ENCODE data around the gene DIS3L2.

The DIS3L2 gene

DNA sequence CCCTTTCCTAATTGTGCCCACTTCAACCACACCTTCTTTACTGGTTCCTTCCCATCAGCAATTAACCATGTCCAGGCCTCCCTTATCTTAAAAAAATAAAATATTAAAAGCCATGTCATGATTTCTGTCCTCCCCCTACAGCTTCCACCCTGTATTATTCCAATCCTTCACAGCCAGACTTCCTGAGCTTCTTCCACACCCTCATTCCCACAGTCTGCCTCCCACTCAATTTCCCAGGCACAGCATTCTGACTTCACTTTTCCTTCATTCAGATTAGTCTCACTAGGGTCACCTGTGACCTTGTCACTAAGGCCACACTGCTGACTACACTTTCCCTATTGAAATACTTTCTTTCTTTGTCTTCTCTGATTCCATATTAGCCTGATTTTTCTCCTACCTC is 159.4 kb downstream of the DIS3L2 start:
- Histone ChIP-seq H3K27ac (ENCODE audit: low read depth, low read length, poor library complexity, severe bottlenecking) (no peak overlapping the region), H3F3A (ENCODE audit: insufficient read depth, low read length) (no peaks in the 10 kb centered on the region), H2AFZ (ENCODE audit: low read length) (no peak overlapping the region), H3K4me1 (ENCODE audit: insufficient read depth, low read length, severe bottlenecking) (peaks cover 9% of the 10 kb centered on the region), H4K20me1 (ENCODE audit: insufficient read depth, low read length) (no peaks in the 10 kb centered on the region), H3K9me2 (ENCODE audit: low read depth, low read length) (no peaks in the 10 kb centered on the region), H3K9me3 (ENCODE audit: low read length) (no peaks in the 10 kb centered on the region), H3K9ac (ENCODE audit: low read length) (no peak overlapping the region), H3K36me3 (ENCODE audit: insufficient read depth, low read length) (no peaks in the 10 kb centered on the region), H3K4me3 (ENCODE audit: low read depth, low read length, poor library complexity, severe bottlenecking) (no peak overlapping the region), H3K79me2 (ENCODE audit: insufficient read depth, low read length) (no peaks in the 10 kb centered on the region), H3K4me2 (ENCODE audit: low read length) (no peak overlapping the region), H3K27me3 (ENCODE audit: insufficient read depth, low read length) (no peaks in the 10 kb centered on the region)
- TF ChIP-seq, protein P1, sequence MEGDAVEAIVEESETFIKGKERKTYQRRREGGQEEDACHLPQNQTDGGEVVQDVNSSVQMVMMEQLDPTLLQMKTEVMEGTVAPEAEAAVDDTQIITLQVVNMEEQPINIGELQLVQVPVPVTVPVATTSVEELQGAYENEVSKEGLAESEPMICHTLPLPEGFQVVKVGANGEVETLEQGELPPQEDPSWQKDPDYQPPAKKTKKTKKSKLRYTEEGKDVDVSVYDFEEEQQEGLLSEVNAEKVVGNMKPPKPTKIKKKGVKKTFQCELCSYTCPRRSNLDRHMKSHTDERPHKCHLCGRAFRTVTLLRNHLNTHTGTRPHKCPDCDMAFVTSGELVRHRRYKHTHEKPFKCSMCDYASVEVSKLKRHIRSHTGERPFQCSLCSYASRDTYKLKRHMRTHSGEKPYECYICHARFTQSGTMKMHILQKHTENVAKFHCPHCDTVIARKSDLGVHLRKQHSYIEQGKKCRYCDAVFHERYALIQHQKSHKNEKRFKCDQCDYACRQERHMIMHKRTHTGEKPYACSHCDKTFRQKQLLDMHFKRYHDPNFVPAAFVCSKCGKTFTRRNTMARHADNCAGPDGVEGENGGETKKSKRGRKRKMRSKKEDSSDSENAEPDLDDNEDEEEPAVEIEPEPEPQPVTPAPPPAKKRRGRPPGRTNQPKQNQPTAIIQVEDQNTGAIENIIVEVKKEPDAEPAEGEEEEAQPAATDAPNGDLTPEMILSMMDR (IDR thresholded peaks at IDR 0.05; ENCODE audit: low read length) = no peak
- TF ChIP-seq EZH2 (IDR thresholded peaks at IDR 0.05; ENCODE audit: borderline replicate concordance, low read length) = no peak

DNA sequence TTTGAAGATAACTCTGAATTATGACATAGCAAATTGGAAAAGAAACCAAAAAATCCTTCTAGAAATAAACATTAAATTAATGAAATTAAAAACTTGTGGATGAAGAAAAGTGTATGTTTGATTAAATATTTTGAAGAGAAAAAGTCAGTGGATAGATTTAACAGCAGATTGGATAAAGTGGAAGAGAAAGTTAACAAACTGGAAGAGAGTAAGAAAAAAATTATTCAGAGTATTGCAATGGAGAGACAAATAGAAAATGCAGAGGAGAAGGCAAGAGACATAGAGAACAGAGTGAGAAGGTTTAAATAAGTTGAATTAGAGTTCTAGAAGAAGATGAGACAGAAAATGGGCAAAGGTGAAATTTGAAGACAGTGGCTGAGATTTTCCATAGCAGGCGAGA is 162.8 kb downstream of the DIS3L2 start:
- Histone ChIP-seq H3K9ac (ENCODE audit: low read length) (no peak overlapping the region), H4K20me1 (ENCODE audit: insufficient read depth, low read length) (no peaks in the 10 kb centered on the region), H3K36me3 (ENCODE audit: insufficient read depth, low read length) (no peaks in the 10 kb centered on the region), H3K4me1 (ENCODE audit: insufficient read depth, low read length, severe bottlenecking) (no peaks in the 10 kb centered on the region), H3K27me3 (ENCODE audit: insufficient read depth, low read length) (no peaks in the 10 kb centered on the region), H3K4me3 (ENCODE audit: low read depth, low read length, poor library complexity, severe bottlenecking) (no peak overlapping the region), H2AFZ (ENCODE audit: low read length) (no peak overlapping the region), H3K9me3 (ENCODE audit: low read length) (no peaks in the 10 kb centered on the region), H3F3A (ENCODE audit: insufficient read depth, low read length) (no peaks in the 10 kb centered on the region), H3K9me2 (ENCODE audit: low read depth, low read length) (no peaks in the 10 kb centered on the region), H3K27ac (ENCODE audit: low read depth, low read length, poor library complexity, severe bottlenecking) (no peak overlapping the region), H3K79me2 (ENCODE audit: insufficient read depth, low read length) (no peaks in the 10 kb centered on the region), H3K4me2 (ENCODE audit: low read length) (no peak overlapping the region)
- TF ChIP-seq EZH2 (IDR thresholded peaks at IDR 0.05; ENCODE audit: borderline replicate concordance, low read length) = no peak
- TF ChIP-seq, protein P1 (IDR thresholded peaks at IDR 0.05; ENCODE audit: low read length) = no peak

DNA sequence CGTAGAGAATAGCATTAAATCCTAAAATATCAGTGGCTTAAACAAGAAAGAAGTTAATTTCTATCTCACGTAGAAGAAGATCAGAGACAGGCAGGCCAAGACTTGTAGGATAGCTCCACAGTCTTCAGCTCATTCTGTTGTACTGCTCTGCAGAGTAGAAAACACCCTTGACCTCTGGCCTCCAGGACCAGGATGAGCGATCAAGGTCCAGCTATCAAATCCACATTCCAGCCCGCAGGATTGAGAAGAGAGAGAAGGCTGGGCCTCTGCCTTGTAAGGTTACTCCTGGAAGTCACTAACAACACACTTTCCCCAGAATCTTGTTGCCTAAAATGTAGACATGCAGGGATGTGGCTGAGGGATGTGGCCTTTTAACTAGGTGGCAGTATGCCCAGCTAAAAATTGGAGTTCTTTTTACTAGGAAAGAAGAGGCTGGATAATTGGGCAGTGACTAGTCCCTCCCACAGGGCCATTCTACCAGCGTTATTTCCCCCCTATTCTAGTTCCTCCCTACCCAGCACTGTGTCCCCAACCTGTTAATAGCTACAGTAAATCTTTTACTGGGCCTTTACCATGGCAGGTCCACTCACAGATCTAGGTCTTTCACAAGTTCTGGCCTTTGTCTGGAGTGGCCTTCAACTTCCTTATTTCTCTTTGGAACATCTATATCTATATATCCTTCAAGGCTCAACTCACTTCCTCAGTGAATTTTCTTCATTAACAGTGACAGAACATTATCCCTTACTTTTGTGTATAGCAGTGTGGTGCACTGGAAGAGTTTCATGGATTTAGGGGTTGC is 165.0 kb downstream of the DIS3L2 start:
- Histone ChIP-seq H3F3A (ENCODE audit: insufficient read depth, low read length) (no peaks in the 10 kb centered on the region), H3K36me3 (ENCODE audit: insufficient read depth, low read length) (no peaks in the 10 kb centered on the region), H3K4me1 (ENCODE audit: insufficient read depth, low read length, severe bottlenecking) (no peaks in the 10 kb centered on the region), H3K9ac (ENCODE audit: low read length) (no peak overlapping the region), H2AFZ (ENCODE audit: low read length) (no peak overlapping the region), H4K20me1 (ENCODE audit: insufficient read depth, low read length) (no peaks in the 10 kb centered on the region), H3K9me3 (ENCODE audit: low read length) (no peaks in the 10 kb centered on the region), H3K79me2 (ENCODE audit: insufficient read depth, low read length) (no peaks in the 10 kb centered on the region), H3K4me3 (ENCODE audit: low read depth, low read length, poor library complexity, severe bottlenecking) (no peak overlapping the region), H3K27me3 (ENCODE audit: insufficient read depth, low read length) (no peaks in the 10 kb centered on the region), H3K9me2 (ENCODE audit: low read depth, low read length) (no peaks in the 10 kb centered on the region), H3K27ac (ENCODE audit: low read depth, low read length, poor library complexity, severe bottlenecking) (no peak overlapping the region), H3K4me2 (ENCODE audit: low read length) (no peak overlapping the region)
- TF ChIP-seq EZH2 (IDR thresholded peaks at IDR 0.05; ENCODE audit: borderline replicate concordance, low read length) = no peak
- TF ChIP-seq, protein P1 (IDR thresholded peaks at IDR 0.05; ENCODE audit: low read length) = no peak

Measured in OCI-LY1 (cell line).